ENCODE data around the gene ZNF772.
"Not testable (repeated sequence)": the region's sequence is repeated elsewhere in the genome, so short reads cannot be mapped to it uniquely, and the experiment has no call there.

DNA sequence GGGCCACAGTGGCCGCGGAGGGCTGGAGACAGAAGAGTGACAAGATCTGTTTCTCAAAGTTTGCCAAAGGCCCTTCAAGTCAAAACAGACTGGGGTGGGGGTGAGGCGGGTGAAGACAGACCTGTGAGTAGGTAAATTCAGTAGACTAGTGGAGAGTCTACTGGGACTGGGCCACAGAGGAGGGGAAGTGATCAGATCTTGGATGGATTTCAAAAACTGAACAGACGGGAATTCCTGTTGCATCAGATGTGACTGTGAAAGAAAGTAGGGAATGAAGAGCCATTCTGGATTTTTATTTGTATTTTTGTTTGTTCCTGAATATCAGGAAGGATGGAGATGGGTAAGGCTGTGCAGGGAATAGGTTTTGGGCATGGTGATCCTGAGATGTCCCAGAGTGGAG lies 23.0 kb upstream of the ZNF772 start:
- not testable (repeated sequence) for TF ChIP-seq CTCF (IDR thresholded peaks at IDR 0.05 in 2 of 3, conservative IDR thresholded peaks at IDR 0.05 in 1 of 3; ENCODE audit: borderline replicate concordance in 1 of 3, insufficient read depth in 1 of 3, low read depth in 2 of 3, low read length in 2 of 3); RAD21 (IDR thresholded peaks at IDR 0.05; ENCODE audit: low read depth); POLR2AphosphoS5 (IDR thresholded peaks at IDR 0.05; ENCODE audit: low read depth, low read length); SRF (IDR thresholded peaks at IDR 0.05; ENCODE audit: low read depth); SIN3A (IDR thresholded peaks at IDR 0.05; ENCODE audit: low read depth); POLR2A (IDR thresholded peaks at IDR 0.05; ENCODE audit: borderline replicate concordance, extremely low read depth, insufficient read depth, insufficient read length); CEBPB (IDR thresholded peaks at IDR 0.05; ENCODE audit: low read depth)
- TF ChIP-seq, protein P1, sequence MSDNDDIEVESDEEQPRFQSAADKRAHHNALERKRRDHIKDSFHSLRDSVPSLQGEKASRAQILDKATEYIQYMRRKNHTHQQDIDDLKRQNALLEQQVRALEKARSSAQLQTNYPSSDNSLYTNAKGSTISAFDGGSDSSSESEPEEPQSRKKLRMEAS (IDR thresholded peaks at IDR 0.05): not testable (repeated sequence)

All from HCT116 (cell line).